ENCODE results near the gene TRAPPC2B. TPM values are rescaled to one million over a fixed set of nuclear protein-coding genes. Genes with fewer than 3 reads are reported as not detected.

The TRAPPC2B gene
- total and polyA plus RNA-seq, 2 of the 13 experiments (the other 11 are each of a cell fraction or from before 2014, with no cell fraction given), result 13.3 to 17.7 TPM

DNA sequence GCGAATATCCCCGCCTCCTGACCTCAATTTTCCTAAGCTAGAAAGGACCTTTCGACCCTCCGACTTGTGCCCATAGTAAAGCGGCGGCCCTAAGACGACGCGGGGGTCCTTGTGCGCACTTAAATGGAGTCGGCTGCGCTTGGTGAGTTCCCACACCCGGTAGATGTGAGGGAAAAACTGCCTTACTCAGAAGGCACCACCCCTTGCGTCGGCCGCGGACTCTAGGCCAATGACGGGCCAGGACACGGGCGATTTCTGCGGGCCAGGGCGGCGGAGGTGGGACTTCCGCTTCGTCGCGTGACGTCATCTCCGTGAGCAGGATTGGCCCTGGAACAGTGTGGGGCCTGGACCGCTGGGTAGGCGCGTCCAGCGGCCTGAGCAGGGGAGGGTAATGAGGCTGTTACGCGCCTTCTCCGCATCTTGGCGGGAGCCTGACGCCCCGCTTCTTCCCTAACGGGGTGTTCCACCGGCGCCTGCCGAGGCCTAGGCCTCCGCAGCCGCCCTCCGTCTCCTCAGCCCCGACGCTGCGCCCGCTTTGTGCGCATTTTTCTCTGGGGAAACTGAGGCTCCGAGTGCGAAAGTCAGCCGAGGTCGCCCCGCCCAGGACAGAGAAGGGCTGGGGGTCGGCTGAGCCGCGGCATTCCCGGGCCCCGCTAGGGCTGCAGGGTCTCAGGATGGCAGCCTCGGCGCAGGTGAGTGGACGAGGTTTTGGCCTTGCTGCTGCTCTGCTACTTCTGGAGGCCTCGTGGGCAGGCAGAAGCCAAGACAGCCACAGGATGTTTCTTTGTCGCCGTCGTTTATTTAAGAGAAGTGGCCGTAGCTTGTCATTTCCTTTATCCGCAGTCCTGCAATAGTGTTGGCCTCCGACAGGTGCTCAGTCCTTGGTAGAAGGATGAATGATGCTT is 42.9 kb upstream of the TRAPPC2B start, which contains the start of gene ZNF543 (continued):
- 0 out of 2 replicates have a peak, but pooled peaks have one; percentile 61 for TF ChIP-seq ZSCAN29 (CRISPR knock-in tag; conservative IDR thresholded peaks at IDR 0.05)
- TF ChIP-seq IKZF4 (CRISPR knock-in tag; IDR thresholded peaks at IDR 0.05; ENCODE audit: borderline replicate concordance, low read depth, not compliant biosample characterization), result no peak
- peak; percentile 52; the same call in 1 of the 2 replicates for TF ChIP-seq ZNF546 (CRISPR knock-in tag; conservative IDR thresholded peaks at IDR 0.05)
- TF ChIP-seq ZNF703 (CRISPR knock-in tag; IDR thresholded peaks at IDR 0.05; ENCODE audit: borderline replicate concordance), result no peak
- TF ChIP-seq SUZ12 (IDR thresholded peaks at IDR 0.05; ENCODE audit: low read depth, low read length), result no peak
- peak; percentile 58; the same call in 1 of the 2 replicates for TF ChIP-seq ZNF337 (CRISPR knock-in tag; IDR thresholded peaks at IDR 0.05; ENCODE audit: borderline replicate concordance, low read depth)
- TF ChIP-seq HIVEP1 (CRISPR knock-in tag; IDR thresholded peaks at IDR 0.05), result no peak
- TF ChIP-seq, protein P1, sequence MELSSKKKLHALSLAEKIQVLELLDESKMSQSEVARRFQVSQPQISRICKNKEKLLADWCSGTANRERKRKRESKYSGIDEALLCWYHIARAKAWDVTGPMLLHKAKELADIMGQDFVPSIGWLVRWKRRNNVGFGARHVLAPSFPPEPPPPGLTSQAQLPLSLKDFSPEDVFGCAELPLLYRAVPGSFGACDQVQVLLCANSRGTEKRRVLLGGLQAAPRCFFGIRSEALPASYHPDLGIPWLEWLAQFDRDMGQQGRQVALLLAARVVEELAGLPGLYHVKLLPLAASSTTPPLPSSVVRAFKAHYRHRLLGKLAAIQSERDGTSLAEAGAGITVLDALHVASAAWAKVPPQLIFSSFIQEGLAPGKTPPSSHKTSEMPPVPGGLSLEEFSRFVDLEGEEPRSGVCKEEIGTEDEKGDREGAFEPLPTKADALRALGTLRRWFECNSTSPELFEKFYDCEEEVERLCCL (CRISPR knock-in tag; IDR thresholded peaks at IDR 0.05; ENCODE audit: borderline replicate concordance), result no peak
- TF ChIP-seq, protein P2, sequence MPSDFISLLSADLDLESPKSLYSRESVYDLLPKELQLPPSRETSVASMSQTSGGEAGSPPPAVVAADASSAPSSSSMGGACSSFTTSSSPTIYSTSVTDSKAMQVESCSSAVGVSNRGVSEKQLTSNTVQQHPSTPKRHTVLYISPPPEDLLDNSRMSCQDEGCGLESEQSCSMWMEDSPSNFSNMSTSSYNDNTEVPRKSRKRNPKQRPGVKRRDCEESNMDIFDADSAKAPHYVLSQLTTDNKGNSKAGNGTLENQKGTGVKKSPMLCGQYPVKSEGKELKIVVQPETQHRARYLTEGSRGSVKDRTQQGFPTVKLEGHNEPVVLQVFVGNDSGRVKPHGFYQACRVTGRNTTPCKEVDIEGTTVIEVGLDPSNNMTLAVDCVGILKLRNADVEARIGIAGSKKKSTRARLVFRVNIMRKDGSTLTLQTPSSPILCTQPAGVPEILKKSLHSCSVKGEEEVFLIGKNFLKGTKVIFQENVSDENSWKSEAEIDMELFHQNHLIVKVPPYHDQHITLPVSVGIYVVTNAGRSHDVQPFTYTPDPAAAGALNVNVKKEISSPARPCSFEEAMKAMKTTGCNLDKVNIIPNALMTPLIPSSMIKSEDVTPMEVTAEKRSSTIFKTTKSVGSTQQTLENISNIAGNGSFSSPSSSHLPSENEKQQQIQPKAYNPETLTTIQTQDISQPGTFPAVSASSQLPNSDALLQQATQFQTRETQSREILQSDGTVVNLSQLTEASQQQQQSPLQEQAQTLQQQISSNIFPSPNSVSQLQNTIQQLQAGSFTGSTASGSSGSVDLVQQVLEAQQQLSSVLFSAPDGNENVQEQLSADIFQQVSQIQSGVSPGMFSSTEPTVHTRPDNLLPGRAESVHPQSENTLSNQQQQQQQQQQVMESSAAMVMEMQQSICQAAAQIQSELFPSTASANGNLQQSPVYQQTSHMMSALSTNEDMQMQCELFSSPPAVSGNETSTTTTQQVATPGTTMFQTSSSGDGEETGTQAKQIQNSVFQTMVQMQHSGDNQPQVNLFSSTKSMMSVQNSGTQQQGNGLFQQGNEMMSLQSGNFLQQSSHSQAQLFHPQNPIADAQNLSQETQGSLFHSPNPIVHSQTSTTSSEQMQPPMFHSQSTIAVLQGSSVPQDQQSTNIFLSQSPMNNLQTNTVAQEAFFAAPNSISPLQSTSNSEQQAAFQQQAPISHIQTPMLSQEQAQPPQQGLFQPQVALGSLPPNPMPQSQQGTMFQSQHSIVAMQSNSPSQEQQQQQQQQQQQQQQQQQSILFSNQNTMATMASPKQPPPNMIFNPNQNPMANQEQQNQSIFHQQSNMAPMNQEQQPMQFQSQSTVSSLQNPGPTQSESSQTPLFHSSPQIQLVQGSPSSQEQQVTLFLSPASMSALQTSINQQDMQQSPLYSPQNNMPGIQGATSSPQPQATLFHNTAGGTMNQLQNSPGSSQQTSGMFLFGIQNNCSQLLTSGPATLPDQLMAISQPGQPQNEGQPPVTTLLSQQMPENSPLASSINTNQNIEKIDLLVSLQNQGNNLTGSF (CRISPR knock-in tag; IDR thresholded peaks at IDR 0.05), result no peak
- TF ChIP-seq SMARCE1 (IDR thresholded peaks at IDR 0.05; ENCODE audit: borderline replicate concordance), result no peak
- no peak for TF ChIP-seq ZNF549 (CRISPR knock-in tag; IDR thresholded peaks at IDR 0.05)
- no peak for TF ChIP-seq SOX5 (CRISPR knock-in tag; IDR thresholded peaks at IDR 0.05; ENCODE audit: borderline replicate concordance)
- TF ChIP-seq ATF7 (IDR thresholded peaks at IDR 0.05), result peak; percentile 99
- peak; percentile 96 for TF ChIP-seq ATF7 (CRISPR knock-in tag; IDR thresholded peaks at IDR 0.05)
- TF ChIP-seq, protein P3, sequence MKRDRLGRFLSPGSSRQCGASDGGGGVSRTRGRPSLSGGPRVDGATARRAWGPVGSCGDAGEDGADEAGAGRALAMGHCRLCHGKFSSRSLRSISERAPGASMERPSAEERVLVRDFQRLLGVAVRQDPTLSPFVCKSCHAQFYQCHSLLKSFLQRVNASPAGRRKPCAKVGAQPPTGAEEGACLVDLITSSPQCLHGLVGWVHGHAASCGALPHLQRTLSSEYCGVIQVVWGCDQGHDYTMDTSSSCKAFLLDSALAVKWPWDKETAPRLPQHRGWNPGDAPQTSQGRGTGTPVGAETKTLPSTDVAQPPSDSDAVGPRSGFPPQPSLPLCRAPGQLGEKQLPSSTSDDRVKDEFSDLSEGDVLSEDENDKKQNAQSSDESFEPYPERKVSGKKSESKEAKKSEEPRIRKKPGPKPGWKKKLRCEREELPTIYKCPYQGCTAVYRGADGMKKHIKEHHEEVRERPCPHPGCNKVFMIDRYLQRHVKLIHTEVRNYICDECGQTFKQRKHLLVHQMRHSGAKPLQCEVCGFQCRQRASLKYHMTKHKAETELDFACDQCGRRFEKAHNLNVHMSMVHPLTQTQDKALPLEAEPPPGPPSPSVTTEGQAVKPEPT (CRISPR knock-in tag; IDR thresholded peaks at IDR 0.05; ENCODE audit: low read depth), result no peak
- TF ChIP-seq SP140L (CRISPR knock-in tag; IDR thresholded peaks at IDR 0.05; ENCODE audit: borderline replicate concordance), result no peak
- TF ChIP-seq SP1 (IDR thresholded peaks at IDR 0.05), result no peak
- peak; percentile 80 for TF ChIP-seq SP1 (CRISPR knock-in tag; IDR thresholded peaks at IDR 0.05)
- no peak for TF ChIP-seq TARDBP (CRISPR knock-in tag; IDR thresholded peaks at IDR 0.05)
- no peak for TF ChIP-seq ATRX (CRISPR knock-in tag; IDR thresholded peaks at IDR 0.05; ENCODE audit: borderline replicate concordance)
- no peak for TF ChIP-seq KLF12 (CRISPR knock-in tag; IDR thresholded peaks at IDR 0.05; ENCODE audit: borderline replicate concordance)
- TF ChIP-seq RELA (CRISPR knock-in tag; IDR thresholded peaks at IDR 0.05), result no peak
